ENCODE data around the gene BRD9.

DNA sequence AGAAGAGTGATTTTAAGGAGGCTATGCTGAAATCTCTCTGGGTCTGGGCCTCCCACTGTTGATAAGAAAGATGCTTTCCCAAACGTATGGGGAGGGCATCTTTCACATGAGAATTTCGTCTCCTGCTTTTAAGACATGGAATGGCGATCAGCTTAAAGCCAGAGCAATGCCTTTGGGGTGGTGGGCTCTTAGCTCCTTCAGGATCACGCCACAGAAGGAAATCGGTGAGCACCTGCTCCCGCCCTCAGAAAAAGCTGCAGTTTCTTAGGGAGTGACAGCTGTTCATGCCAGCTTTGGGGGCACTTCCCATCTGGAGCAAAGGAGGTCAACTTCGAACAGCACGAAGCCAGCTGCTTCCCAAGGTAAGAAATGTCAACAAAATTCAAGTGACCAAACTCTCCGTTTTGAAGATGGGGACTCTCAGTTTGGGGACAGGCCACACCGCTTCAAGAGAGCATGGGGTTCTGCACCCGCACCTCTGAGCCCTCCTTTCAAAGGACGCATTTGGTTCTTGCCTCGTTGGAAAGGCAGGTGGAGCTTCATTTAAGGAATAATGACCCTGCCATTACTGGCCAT is 39.1 kb upstream of the BRD9 start:
- TF ChIP-seq, protein P1, sequence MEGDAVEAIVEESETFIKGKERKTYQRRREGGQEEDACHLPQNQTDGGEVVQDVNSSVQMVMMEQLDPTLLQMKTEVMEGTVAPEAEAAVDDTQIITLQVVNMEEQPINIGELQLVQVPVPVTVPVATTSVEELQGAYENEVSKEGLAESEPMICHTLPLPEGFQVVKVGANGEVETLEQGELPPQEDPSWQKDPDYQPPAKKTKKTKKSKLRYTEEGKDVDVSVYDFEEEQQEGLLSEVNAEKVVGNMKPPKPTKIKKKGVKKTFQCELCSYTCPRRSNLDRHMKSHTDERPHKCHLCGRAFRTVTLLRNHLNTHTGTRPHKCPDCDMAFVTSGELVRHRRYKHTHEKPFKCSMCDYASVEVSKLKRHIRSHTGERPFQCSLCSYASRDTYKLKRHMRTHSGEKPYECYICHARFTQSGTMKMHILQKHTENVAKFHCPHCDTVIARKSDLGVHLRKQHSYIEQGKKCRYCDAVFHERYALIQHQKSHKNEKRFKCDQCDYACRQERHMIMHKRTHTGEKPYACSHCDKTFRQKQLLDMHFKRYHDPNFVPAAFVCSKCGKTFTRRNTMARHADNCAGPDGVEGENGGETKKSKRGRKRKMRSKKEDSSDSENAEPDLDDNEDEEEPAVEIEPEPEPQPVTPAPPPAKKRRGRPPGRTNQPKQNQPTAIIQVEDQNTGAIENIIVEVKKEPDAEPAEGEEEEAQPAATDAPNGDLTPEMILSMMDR (IDR thresholded peaks at IDR 0.05; ENCODE audit: insufficient read depth, low read length), result no peak
- TF ChIP-seq POLR2AphosphoS5 (IDR thresholded peaks at IDR 0.05; ENCODE audit: low read depth) (no peak), GABPA (IDR thresholded peaks at IDR 0.05; ENCODE audit: low read depth) (no peak)

All from HL-60 (cell line).